Umbilical cord (tissue), 2 donors: ENCODE results near the gene GLP2R. TPM values are rescaled to one million over a fixed set of nuclear protein-coding genes. Genes with fewer than 3 reads are reported as not detected.
"Not testable (repeated sequence)": the region's sequence is repeated elsewhere in the genome, so short reads cannot be mapped to it uniquely, and the experiment has no call there.

Source experiments
- DNase-seq: peaks from one replicate; pipeline ENCODE4 v3.0.0-alpha.2; 2015; ENCODE audit warnings: low spot score
- total RNA-seq: library from RNA; depleted of rRNA; stranded (reverse); fragments of >200 nt; gene quantifications from one replicate; pipeline ENCODE4 v1.2.3, GENCODE V29; 2014; ENCODE audit warnings: low replicate concordance; ENCODE audit not compliant: insufficient read depth

The GLP2R gene, protein sequence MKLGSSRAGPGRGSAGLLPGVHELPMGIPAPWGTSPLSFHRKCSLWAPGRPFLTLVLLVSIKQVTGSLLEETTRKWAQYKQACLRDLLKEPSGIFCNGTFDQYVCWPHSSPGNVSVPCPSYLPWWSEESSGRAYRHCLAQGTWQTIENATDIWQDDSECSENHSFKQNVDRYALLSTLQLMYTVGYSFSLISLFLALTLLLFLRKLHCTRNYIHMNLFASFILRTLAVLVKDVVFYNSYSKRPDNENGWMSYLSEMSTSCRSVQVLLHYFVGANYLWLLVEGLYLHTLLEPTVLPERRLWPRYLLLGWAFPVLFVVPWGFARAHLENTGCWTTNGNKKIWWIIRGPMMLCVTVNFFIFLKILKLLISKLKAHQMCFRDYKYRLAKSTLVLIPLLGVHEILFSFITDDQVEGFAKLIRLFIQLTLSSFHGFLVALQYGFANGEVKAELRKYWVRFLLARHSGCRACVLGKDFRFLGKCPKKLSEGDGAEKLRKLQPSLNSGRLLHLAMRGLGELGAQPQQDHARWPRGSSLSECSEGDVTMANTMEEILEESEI
- 3.9 TPM for total RNA-seq

DNA sequence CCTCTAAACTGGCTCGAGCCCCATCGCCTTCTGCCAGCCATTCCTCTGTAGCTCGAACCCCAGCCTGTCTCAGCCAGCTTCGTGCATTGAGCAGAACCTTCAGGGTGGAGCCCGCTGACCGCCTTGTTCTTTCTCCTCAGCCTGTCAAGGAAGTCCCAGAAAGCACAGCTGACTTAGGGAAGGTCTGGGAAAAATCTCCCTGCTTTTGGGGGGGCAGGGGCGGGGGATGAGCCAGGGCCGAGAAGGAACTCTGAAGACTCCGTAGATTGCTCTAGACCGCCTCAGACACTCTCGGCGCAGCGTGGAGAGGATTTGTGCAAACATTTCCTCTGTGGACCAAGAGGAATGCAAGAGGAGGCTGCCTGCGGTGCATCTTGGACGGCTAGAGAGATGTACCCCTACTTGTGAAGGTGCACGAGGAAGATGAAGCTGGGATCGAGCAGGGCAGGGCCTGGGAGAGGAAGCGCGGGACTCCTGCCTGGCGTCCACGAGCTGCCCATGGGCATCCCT is at the start of gene GLP2R:
Gene GLP2R, plus strand, starts transcription at position 284 of the 510 bp plus-strand sequence. Its CDS starts 140 bp downstream, at position 424.
- DNase-seq, result peak; percentile 72

DNA sequence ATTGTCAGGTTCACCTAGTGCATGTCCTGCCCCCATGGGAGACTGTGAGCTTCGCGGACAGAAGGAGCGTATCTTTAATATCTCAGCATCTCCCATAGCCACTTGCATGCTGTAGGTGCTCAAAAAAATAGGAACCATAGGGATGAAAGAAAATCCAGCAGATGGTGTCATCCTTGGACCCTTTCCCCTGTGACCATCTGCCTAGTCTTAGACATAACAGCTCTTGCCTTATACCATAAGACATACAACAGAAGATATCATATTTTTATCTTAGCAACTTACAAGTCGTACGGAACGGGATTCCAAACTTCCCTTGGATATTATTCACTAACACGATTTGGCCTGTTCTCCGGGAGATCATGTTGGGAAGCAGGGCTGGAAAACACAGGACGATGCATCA is 48.8 kb upstream of the GLP2R start:
- DNase-seq, result no peak

DNA sequence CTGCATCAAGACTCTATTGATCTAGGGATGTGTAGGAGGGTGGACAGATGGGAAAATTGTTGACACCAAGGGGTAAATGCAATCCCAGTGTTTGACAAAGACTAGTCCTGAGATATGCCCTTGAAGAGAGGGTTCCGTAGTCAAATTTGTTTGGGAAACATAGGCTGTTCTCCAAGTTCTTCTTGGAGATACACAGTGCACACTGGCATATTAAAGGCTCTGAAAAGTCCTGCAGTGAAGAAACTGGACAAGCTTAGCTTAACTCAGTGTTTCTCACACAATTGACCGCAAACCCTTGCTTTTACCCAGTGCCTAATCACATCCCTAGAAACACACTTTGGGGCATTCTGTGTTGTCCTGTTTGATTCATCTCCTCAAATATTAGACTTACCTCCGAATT is 45.2 kb upstream of the GLP2R start:
- no peak for DNase-seq

DNA sequence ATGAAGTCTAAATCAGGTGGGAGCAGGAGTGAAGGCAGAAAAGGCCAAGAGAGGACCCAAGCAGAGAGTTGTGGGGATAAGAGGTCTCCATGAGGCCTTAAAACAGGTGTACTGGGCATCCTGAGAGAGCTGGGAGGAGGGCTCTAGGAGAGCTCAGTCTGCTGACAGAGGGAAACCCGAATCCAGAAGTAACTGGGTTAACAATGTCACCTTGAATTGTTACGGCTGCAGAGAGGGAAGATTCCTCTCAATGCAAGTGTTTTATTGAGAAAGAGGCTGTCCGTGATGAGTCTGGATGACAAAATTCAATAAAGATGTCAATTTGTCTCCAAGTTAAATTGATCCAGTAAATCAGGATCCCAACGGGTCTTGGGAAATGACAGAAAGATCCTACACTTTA is 42.7 kb upstream of the GLP2R start:
- no peak for DNase-seq

DNA sequence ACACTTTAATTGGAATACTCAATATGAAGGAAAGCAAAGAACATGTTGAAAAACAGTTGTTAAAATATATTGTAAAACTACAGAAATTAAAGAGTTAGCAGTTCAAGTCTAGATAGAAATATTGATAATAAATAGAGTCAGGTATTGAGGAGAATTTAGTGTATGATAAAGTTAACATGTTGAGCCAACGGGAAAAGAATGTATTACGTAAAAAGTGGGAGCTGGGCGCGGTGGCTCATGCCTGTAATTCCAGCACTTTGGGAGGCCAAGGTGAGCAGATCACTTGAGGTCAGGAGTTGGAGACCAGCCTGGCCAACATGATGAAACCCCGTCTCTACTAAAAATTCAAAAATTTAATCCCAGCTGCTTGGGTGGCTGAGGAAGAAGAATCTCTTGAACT is 42.3 kb upstream of the GLP2R start:
- DNase-seq, result not testable (repeated sequence)

DNA sequence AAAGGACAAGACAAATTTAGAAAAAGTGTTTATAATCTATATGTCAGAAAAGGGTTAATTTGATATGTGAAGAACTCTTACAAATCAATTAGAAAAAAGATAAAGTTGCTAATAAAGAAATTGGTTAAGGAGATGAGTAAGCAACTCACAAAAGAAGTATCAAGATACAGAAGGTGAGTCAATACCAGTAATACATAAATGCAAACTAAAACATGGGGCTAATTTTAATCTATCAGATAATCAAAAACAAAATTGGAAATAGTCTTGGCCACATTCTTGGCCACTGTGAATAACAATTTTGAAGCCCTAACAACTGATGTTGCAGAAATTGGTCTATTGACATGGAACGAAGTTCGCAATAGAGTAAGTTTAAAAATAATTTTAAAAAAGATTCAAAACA is 41.2 kb upstream of the GLP2R start:
- DNase-seq, result no peak

DNA sequence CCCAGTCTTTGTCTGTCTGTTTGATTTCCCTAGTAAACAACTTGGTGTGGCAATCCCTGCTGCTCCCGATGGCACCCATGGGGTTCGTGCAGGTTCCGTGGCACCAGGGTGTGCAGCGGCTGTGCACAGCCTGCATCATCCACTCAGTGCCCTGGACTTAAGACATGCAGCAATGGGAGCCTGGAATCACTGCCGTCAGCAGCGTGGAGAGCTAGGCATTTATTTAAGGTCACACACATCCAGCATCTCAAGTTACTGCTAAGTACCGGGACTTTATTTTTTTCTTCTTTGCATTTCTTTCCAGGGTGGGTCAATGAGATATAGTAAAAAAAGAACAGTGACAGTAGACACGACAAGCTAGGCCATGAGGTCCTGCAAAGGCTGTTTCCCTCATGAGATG is 37.1 kb upstream of the GLP2R start:
- DNase-seq, result peak; percentile 13

DNA sequence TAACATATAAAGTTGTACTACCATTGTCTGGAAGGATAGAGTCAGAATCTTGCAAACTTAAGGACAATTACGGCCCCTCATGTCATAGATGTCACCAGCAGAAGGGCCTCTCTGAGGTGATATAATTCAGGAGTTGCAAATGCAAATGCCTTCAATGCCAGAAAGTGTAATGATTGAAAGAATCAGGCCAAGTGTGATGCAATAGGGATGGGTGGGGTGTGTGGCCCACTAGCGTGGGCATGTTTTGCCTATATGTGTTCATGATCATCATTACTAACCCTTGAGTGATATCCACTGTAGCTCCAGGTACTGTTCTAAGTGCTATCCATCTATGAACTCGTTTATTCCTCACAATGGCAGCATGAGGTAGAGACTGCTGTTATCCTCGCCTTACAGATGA is 35.4 kb upstream of the GLP2R start:
- DNase-seq, result no peak

DNA sequence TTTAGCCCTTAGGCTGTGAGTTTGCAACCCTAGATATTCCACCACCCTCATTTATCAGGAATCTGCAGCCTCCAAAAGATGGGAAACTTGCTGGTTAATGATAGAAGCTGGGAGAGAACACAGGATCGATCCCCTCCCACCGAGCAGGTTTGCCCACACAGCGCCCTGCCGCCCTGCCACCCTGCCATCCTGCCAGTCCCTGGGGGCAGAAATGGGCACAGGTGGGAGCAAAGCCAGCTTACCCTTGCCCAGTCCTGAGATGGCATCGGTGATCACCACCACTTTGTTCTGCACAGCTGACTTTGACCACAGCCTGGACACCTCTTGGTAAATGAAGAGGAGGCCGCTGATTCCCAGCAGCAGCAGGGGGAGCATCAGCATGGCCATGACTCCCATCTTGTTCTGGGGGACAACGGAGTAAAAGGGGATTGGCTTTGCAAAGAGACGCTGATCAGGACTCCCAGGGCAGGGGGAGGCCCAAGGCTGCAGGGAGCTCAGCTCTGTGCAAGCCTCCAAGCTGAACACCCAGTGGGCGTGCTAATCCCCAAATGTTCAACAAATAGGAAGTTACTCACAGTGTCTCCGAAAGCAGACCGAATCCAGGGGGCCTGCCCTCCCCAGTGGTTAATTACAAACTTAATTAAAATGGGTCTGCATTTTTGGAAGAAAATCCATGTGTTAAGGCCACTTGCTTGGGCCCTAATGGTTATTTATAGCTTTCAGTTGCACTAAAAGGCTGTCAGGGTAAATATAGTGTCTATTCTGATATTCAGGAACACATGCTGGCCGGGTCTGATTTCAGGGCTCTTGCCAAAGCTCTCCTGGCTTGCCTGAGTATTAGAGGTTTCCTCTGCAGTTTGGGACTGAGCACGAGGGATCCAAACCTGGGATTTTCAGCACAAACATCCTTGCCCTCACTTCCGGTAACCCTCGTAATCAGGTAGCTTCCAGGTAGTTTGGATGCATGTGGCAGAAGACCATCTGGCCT is 34.5 kb upstream of the GLP2R start, which contains the start of gene DHRS7C:
Gene DHRS7C, minus strand, starts transcription at position 704 of the 988 bp plus-strand sequence. Its CDS starts 308 bp downstream, at position 396.
- DNase-seq, result no peak

DNA sequence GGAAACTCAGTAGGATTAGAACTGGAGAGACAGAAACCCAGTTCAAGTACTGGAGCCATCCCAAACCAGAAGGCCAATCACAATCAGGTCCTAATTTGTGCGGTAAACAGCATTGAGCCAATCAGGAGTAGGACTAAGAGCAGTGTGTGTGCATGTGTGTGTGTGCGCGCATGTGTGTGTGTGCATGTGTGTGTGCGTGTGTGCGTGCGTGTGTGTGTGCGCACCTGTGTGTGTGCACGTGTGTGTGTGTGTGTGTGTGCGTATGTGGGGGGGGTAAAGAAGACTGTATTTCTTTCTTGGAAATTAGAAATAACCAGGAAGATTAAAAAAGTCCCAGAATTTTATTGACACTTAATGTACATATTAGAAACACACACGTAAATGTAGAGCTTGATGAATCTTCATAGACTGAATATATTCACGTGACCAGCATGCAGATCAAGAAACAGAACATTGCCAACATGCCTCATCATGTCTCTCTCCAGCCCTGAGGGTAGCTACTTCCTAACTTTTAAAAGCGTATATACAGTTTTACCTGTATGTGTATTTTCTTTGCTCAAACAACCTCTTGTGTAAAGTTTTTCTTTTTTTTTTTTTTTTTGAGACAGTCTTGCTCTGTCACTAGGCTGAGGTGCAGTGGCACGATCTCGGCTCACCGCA is 33.4 kb upstream of the GLP2R start:
- peak; percentile 50 for DNase-seq

DNA sequence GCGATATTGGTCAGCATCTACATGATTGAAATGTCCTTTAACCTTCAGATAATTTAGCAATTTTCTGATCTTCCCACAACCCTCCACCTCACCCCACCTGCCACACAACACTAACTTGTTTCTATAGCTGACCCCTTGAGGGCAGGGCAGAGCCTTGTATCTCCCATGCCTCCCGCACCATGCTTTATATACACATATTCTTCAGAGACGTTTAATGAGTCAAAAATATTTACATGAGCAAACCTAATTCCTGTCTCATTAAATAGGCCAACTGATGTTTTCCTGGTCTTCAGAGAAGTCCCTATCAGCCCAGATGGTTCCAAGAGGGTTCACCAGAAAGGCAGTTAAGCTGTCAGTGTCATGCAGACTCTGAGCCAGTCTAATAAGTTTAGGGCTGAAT is 27.7 kb upstream of the GLP2R start:
- no peak for DNase-seq

DNA sequence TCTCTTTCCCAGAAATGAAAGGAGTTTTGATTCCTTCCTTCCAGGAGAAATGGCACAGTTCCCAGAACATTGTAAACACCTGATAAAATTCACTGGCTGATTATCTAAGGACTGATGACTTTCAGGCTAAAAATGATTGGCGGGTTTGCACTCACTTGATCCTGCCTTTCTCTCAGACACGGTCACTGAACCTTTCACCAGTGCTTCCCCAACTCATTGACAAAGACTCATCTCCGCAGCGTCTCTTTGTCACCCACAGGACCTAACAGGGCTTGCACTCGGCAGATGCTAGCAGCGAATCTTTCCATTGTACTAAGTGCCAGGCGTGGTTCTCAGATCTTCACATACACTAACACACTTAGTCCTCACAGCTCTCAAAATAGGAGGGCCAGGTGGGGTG is 27.0 kb upstream of the GLP2R start:
- DNase-seq, result no peak

DNA sequence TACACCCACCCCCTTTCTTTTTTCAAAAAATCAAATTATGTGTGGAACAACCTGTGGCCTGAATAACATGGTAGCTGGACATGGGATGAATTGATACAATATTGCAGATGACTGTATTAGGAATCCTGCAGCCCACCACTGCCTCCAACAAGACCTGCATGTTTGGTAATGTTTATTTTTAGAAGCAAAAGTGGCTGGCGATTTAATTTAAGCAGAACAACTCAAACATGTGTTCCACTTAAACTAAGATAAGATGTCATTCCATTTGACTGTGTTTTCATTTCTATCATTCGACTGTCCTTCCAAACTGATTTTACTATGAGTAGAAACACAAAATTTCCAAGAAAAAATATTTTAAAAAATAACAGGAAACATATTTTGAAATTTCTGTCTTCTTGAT is 24.2 kb upstream of the GLP2R start:
- no peak for DNase-seq

DNA sequence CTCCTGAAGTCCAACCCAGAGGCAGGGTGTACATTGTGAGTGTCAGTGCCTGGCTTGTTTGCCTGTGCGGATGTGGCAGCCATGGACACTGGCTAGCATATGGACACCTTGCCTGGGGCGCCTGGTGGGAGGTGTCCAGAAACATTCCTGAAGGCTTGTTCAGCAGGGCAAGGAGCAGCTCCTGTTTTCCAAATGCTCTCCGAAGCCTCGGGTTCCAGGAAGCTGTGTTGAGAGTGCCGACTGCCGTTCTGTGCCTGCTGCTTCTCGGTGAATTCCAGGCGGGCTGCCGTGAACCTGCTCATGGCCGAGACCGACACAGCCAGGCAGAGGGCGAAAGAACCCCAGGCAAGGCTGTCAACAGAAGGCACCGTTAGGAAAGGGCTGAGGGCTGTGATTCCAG is 23.4 kb upstream of the GLP2R start:
- no peak for DNase-seq

DNA sequence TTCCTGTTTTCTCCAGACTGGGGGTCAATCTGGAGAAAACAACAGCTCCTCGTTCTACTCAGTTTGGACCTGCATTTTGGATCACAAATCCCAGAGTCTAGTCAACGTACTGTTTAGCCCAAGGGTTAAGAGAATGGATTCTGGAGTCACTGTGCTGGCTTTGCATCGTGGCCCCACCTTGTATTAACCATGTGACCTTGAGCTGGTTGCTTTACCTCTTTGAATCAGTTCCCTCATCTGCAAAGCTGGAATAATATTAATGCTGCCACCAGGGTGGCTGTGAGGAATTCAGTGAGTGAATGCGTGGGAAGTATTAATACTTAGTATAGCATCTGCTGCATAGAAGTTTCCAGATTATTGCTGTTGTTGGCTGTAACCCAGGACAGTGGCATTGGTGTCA is 23.0 kb upstream of the GLP2R start:
- no peak for DNase-seq

DNA sequence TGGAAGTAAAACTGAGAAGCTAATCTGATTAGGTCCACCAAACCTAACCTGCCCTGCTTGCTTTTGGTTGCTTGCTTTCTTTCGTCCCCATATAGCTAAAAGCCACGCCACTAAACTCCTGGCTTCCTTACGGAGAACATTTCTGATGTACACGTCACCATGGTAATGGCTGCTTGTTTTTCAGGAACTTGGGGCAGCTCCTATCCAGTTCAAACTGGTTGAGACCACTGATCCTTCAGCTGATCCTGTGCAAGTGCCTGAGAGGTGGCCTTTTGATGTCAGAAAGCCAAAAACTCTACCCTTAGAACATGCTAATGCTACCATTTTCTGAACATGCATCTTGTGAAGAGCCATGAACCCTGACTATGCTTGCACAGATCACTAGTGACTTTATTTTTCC is 20.0 kb upstream of the GLP2R start:
- no peak for DNase-seq

DNA sequence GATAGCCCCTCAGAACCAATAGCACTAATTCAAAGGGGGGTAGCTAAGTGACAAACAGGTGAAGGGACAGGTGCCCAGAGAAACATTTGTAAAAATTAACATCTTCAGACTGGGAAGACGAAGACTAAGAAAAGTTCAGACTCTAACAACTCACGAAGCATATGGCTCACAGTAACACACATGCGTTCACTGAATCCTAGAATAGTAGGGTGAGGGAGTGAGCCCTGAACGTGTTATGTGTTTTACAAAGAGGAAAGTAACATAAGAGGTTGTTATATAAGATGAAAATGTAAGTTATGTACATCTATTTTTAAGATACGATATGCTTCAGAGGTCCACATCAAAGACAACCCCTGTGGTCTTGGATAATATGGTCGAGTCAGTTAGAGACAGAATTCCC is 19.0 kb upstream of the GLP2R start:
- no peak for DNase-seq

DNA sequence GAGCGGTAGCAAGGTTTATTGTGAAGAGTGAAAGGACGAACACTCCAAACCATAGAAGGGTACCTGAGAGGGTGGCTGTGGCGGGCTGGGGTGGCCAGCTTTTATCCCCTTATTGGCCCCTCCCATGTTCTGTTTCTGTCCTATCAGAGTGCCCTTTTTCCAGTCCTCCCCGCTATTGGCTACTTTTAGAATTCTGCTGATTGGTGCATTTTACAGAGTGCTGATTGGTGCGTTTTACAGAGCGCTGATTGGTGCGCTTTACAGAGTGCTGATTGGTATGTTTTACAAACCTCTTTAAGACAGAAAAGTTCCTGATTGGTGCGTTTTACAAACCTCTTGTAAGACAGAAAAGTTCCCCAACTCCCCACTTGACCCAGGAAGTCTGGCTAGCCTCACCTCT is 16.3 kb upstream of the GLP2R start:
- DNase-seq, result no peak

DNA sequence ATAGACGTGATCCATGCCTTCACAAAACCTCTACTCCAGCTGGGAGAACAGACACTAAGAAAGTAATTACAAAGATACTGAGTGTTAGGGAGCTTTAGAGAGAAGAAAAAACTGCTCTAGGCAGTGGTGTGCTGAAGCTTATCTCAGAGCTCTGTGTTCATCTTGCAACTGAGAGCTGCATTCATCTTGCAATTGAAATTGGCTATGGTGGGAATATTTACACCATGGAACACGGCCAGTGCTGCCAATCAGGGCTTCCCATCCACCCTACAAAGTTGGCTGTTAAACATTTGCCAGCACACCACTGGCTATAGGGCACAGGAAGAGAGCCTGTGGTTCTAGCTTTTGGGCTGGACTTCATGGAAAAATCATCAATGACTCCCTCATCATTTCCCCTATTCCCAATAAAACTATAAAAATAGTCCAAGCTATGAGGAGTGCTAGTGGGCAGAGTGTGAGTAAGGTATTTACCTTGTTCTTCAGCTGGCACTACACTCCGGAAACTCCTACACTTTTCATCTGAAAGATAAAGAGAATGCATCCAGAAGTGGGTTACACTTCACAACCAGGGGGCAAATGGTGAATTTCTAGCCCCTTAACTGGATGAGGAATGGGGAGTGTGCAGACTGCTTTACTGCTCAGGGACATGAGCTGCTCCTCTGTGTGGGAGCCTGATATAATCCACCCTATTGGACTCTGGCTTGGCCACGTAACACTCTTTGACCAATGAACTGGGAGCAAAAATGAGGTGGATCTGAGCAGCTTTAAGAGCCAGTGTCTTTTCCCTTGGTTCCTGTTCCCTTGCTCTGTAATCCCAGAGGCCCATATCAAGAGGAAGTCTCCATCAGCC is 15.4 kb upstream of the GLP2R start:
- no peak for DNase-seq

DNA sequence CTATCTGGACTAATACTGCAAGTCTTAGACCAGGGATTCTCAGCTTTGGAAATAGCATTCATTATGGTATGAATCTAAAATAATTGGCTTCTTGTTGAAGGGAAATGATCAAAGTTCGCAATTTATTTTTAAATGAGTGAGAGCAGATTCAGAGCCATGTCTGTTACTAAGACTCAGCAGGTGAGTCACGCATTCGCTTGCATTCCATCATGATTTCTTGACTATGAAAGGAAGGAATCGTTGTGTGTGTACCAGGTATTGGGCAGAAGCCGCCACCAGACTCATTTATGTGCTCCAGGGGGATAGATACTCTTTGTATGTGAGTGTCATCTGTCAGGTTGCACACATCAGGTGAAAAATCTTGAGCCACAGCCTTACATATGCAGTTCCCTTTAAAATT is 14.6 kb upstream of the GLP2R start:
- no peak for DNase-seq
